NB4 (cell line): ENCODE data around the gene TNNC1.

Experiments used
- CTCF ChIP-seq: IDR thresholded peaks from one replicate; pipeline ENCODE4 v1.5.1; 2012; ENCODE audit warnings: low read depth, low read length
- MAX ChIP-seq: IDR thresholded peaks from 2 replicates; pipeline ENCODE4 v1.6.1; 2011; ENCODE audit warnings: low read depth, low read length
- MYC ChIP-seq: IDR thresholded peaks from 2 replicates; pipeline ENCODE4 v1.6.1; 2011; ENCODE audit warnings: low read depth, low read length
- POLR2A ChIP-seq: IDR thresholded peaks from 2 replicates; pipeline ENCODE4 v1.6.1; 2011; ENCODE audit warnings: mild to moderate bottlenecking; ENCODE audit not compliant: insufficient read length; ENCODE audit errors: extremely low read depth

GRCh38 chr3:52473026-52473425, 19.2 kb upstream of the TNNC1 start:
- TF ChIP-seq CTCF = no peak
- TF ChIP-seq POLR2A = no peak
- no peak for TF ChIP-seq MAX
- TF ChIP-seq MYC = no peak
